K562 (cell line): ENCODE measurements around the gene RAB31. TPM values are rescaled to one million over a fixed set of nuclear protein-coding genes. Genes with fewer than 3 reads are reported as not detected.
A peak's percentile ranks its signal among the peaks of the same experiment; 100 is the strongest.

Experiments
- ARHGAP35 ChIP-seq: fragments of 450-650 bp; IDR thresholded peaks from 2 replicates; pipeline ENCODE4 v1.6.1; 2018; ENCODE audit not compliant: partially characterized antibody
- ATF4 ChIP-seq: fragments of 450-650 bp; formaldehyde crosslinking; IDR thresholded peaks from 2 replicates; pipeline ENCODE4 v1.4.0; 2022; ENCODE audit warnings: mild to moderate bottlenecking, moderate library complexity
- HIVEP1 ChIP-seq: fragments of 250-450 bp; sonication (Bioruptor Pico); IDR thresholded peaks from 2 replicates; pipeline ENCODE4 v1.4.0; 2020; ENCODE audit warnings: mild to moderate bottlenecking
- JUNB ChIP-seq: fragments of 450-650 bp; formaldehyde crosslinking; conservative IDR thresholded peaks from 2 replicates; pipeline ENCODE4 v1.4.0; 2020; ENCODE audit warnings: mild to moderate bottlenecking
- MCM5 ChIP-seq: fragments of 450-650 bp; IDR thresholded peaks from 2 replicates; pipeline ENCODE4 v1.6.1; 2016; ENCODE audit warnings: low read depth
- MGA ChIP-seq: fragments of 450-650 bp; IDR thresholded peaks from 2 replicates; pipeline ENCODE4 v1.6.1; 2016; ENCODE audit warnings: mild to moderate bottlenecking, moderate library complexity
- MXI1 ChIP-seq: IDR thresholded peaks from 2 replicates; pipeline ENCODE4 v1.6.1; 2011; ENCODE audit warnings: low read depth, mild to moderate bottlenecking, improper control_type of control experiment, low read length
- NCOA1 ChIP-seq: fragments of 450-650 bp; IDR thresholded peaks from 2 replicates; pipeline ENCODE4 v1.6.1; 2016; ENCODE audit warnings: low read depth
- PRMT5 ChIP-seq: sonication (generic); formaldehyde crosslinking; IDR thresholded peaks from 2 replicates; pipeline ENCODE4 v1.5.0; 2020; ENCODE audit warnings: missing genetic modification reagents
- SIN3A ChIP-seq, 2 experiments: fragments of 150-350 bp in 1 of 2; IDR thresholded peaks; 2 replicates each; pipeline ENCODE4 v1.6.1; 2011 to 2016; ENCODE audit warnings: borderline replicate concordance in 2 of 2, low read depth in 2 of 2, low read length in 2 of 2, mild to moderate bottlenecking in 2 of 2, moderate library complexity in 2 of 2; ENCODE audit not compliant: control insufficient read depth in 1 of 2
- ZNF174 ChIP-seq: fragments of 250-450 bp; sonication (Bioruptor Pico); IDR thresholded peaks from 2 replicates; pipeline ENCODE4 v1.4.0; 2020; ENCODE audit warnings: mild to moderate bottlenecking
- ZSCAN32 ChIP-seq: fragments of 450-650 bp; formaldehyde crosslinking; IDR thresholded peaks from 2 replicates; pipeline ENCODE4 v1.4.0; 2020; ENCODE audit warnings: mild to moderate bottlenecking, moderate library complexity
- ZZZ3 ChIP-seq: fragments of 450-650 bp; IDR thresholded peaks from 2 replicates; pipeline ENCODE4 v1.6.1; 2016; ENCODE audit warnings: antibody characterized with exemption, mild to moderate bottlenecking, moderate library complexity
- polyA plus RNA-seq, 8 experiments: library from polyadenylated mRNA; depleted of rRNA in 4 of 8; stranded (reverse) in 5 of 8; unstranded in 3 of 8; fragments of >200 nt; fragmentation: Nextera tagmentation in 2 of 8; fragmentation: Illumina TruSeq in 1 of 8; extraction: Ambion mirVana in 2 of 8; extraction: Trizol in 1 of 8; gene quantifications; 2 replicates each; pipeline versions ENCODE4 v1.2.1 to v1.2.3, GENCODE V29; 2011 to 2014; ENCODE audit warnings: inconsistent platforms in 1 of 8, missing spikeins in 1 of 8
- total RNA-seq, 7 experiments: library from RNA; depleted of rRNA in 6 of 7; stranded (reverse); fragments of >200 nt in 6 of 7; fragmentation: Illumina TruSeq in 2 of 7; extraction: Trizol in 2 of 7; gene quantifications; 2 replicates each; pipeline versions ENCODE4 v1.2.1 to v1.2.3, GENCODE V29; 2011 to 2021; ENCODE audit warnings: low replicate concordance in 1 of 7

Gene RAB31
- total and polyA plus RNA-seq, 9 of the 15 experiments (the other 6 are each of a cell fraction or from before 2014, with no cell fraction given) = 20.7 to 70.4 (median 41.3) TPM

GRCh38 chr18:9683418-9684396 lies 24.4 kb upstream of the RAB31 start (continued):
- TF ChIP-seq MGA (peak; percentile 10; the same call in 1 of the 2 replicates), HIVEP1 (CRISPR knock-in tag) (0 out of 2 replicates have a peak, but pooled peaks have one; percentile 25), JUNB (CRISPR knock-in tag) (no peak), ZSCAN32 (CRISPR knock-in tag) (no peak), ATF4 (CRISPR knock-in tag) (peak; percentile 29; the same call in 1 of the 2 replicates), SIN3A (IDR thresholded peaks at IDR 0.05; ENCODE audit: borderline replicate concordance in 2 of 2, control insufficient read depth in 1 of 2, low read depth in 2 of 2, low read length in 2 of 2) (no peak), ZNF174 (CRISPR knock-in tag) (no peak), ARHGAP35 (no peak), MXI1 (no peak), NCOA1 (no peak), MCM5 (no peak), ZZZ3 (no peak), PRMT5 (CRISPR knock-in tag) (no peak)
